ENCODE data around the gene KIRREL1. TPM values are rescaled to one million over a fixed set of nuclear protein-coding genes. Genes with fewer than 3 reads are reported as not detected.

Gene KIRREL1
- total RNA-seq, 1 donor from 2014 or later: 122 TPM

DNA sequence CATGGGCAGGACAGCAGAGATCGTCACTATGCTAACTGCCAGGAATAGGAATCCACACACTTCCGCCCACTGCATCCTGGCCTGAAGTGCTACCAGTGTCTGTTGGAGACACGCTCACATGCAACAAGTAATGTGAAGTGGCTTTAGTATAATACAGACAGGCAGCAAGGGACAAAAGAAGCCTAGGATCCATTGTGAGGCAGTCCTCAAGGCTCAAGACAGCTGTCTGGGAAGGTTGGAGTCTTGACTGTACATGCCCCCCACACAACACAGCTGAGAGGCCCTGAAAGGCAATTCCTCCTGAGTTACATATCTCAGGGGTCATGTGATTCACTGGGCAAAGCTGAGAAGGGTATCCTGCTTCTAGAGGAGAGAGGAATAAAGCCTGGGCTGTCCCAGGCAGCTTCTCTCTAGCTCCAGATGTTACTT is 147.3 kb downstream of the KIRREL1 start:
- H3K36me3 Mint-ChIP-seq (ENCODE audit: unreplicated experiment): no peaks in the 10 kb centered on the region
- H3K27ac Mint-ChIP-seq (ENCODE audit: unreplicated experiment): no peak overlapping the region
- H3K9me3 Mint-ChIP-seq (ENCODE audit: unreplicated experiment): no peaks in the 10 kb centered on the region
- TF ChIP-seq CTCF (IDR thresholded peaks at IDR 0.05): no peak
- DNase-seq (ENCODE audit: extremely low spot score, unreplicated experiment): no peak
- peaks cover 9% of the 10 kb centered on the region for H3K4me1 Mint-ChIP-seq (ENCODE audit: unreplicated experiment)
- H3K27me3 Mint-ChIP-seq (ENCODE audit: unreplicated experiment): peaks cover 10% of the 10 kb centered on the region
- H3K4me3 Mint-ChIP-seq (ENCODE audit: unreplicated experiment): no peak overlapping the region

- no peak for TF ChIP-seq CTCF (IDR thresholded peaks at IDR 0.05)
- no peak overlapping the region for H3K4me3 Mint-ChIP-seq (ENCODE audit: unreplicated experiment)
- no peaks in the 10 kb centered on the region for H3K9me3 Mint-ChIP-seq (ENCODE audit: unreplicated experiment)
- no peak for DNase-seq (ENCODE audit: extremely low spot score, unreplicated experiment)
- H3K36me3 Mint-ChIP-seq (ENCODE audit: unreplicated experiment): no peaks in the 10 kb centered on the region
- H3K27me3 Mint-ChIP-seq (ENCODE audit: unreplicated experiment): peaks cover 8% of the 10 kb centered on the region
- H3K4me1 Mint-ChIP-seq (ENCODE audit: unreplicated experiment): peaks cover 28% of the 10 kb centered on the region
- H3K27ac Mint-ChIP-seq (ENCODE audit: unreplicated experiment): peak overlapping the region; percentile 27
Observed at GRCh38 chr1:158145173-158145719, 151.8 kb downstream of the KIRREL1 start.

- no peaks in the 10 kb centered on the region for H3K9me3 Mint-ChIP-seq (ENCODE audit: unreplicated experiment)
- no peak for DNase-seq (ENCODE audit: extremely low spot score, unreplicated experiment)
- H3K27ac Mint-ChIP-seq (ENCODE audit: unreplicated experiment): peak overlapping the region; percentile 55
- H3K4me3 Mint-ChIP-seq (ENCODE audit: unreplicated experiment): no peak overlapping the region
- H3K4me1 Mint-ChIP-seq (ENCODE audit: unreplicated experiment): peaks cover 30% of the 10 kb centered on the region
- no peaks in the 10 kb centered on the region for H3K36me3 Mint-ChIP-seq (ENCODE audit: unreplicated experiment)
- peaks cover 5% of the 10 kb centered on the region for H3K27me3 Mint-ChIP-seq (ENCODE audit: unreplicated experiment)
- no peak for TF ChIP-seq CTCF (IDR thresholded peaks at IDR 0.05)
Observed at GRCh38 chr1:158146165-158146564, 152.7 kb downstream of the KIRREL1 start.

DNA sequence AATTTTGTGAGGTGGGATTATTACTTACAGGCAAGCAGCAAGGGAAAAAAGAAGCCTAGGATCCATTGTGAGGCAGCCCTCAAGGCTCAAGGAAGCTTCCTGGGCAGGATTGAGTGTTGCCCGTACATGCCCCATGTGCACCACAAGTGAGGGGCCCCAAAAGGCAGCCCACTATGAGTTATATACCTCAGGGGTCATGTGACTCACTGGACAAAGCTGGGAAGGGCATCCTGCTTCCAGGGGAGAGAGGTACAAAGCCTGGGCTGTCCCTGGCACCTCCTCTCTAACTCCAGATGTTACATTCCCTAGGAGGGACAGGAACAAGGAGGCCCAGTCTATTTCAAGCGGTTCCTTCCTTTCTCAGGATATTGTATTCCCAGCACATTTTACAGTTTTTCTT is 153.3 kb downstream of the KIRREL1 start:
- no peaks in the 10 kb centered on the region for H3K36me3 Mint-ChIP-seq (ENCODE audit: unreplicated experiment)
- DNase-seq (ENCODE audit: extremely low spot score, unreplicated experiment): no peak
- no peak overlapping the region for H3K4me3 Mint-ChIP-seq (ENCODE audit: unreplicated experiment)
- H3K9me3 Mint-ChIP-seq (ENCODE audit: unreplicated experiment): no peaks in the 10 kb centered on the region
- TF ChIP-seq CTCF (IDR thresholded peaks at IDR 0.05): no peak
- H3K27me3 Mint-ChIP-seq (ENCODE audit: unreplicated experiment): peaks cover 8% of the 10 kb centered on the region
- no peak overlapping the region for H3K27ac Mint-ChIP-seq (ENCODE audit: unreplicated experiment)
- peaks cover 30% of the 10 kb centered on the region for H3K4me1 Mint-ChIP-seq (ENCODE audit: unreplicated experiment)

GRCh38 chr1:158147401-158147800 is 154.0 kb downstream of the KIRREL1 start:
- TF ChIP-seq CTCF (IDR thresholded peaks at IDR 0.05): no peak
- Mint-ChIP-seq H3K4me1 (ENCODE audit: unreplicated experiment) (peaks cover 30% of the 10 kb centered on the region), H3K36me3 (ENCODE audit: unreplicated experiment) (no peaks in the 10 kb centered on the region), H3K9me3 (ENCODE audit: unreplicated experiment) (no peaks in the 10 kb centered on the region), H3K27me3 (ENCODE audit: unreplicated experiment) (peaks cover 12% of the 10 kb centered on the region), H3K27ac (ENCODE audit: unreplicated experiment) (no peak overlapping the region), H3K4me3 (ENCODE audit: unreplicated experiment) (no peak overlapping the region)
- DNase-seq (ENCODE audit: extremely low spot score, unreplicated experiment): no peak

Data from osteocyte (in vitro differentiated cells).